Measurements from ENCODE around the gene PSMB3.

The PSMB3 gene

GRCh38 chr17:38741921-38742410 is 10.6 kb upstream of the PSMB3 start:
- no peak for TF ChIP-seq CTCF (IDR thresholded peaks at IDR 0.05)

- no peak for TF ChIP-seq CTCF (IDR thresholded peaks at IDR 0.05)
Observed at GRCh38 chr17:38742411-38743308, 9.9 kb upstream of the PSMB3 start.

DNA sequence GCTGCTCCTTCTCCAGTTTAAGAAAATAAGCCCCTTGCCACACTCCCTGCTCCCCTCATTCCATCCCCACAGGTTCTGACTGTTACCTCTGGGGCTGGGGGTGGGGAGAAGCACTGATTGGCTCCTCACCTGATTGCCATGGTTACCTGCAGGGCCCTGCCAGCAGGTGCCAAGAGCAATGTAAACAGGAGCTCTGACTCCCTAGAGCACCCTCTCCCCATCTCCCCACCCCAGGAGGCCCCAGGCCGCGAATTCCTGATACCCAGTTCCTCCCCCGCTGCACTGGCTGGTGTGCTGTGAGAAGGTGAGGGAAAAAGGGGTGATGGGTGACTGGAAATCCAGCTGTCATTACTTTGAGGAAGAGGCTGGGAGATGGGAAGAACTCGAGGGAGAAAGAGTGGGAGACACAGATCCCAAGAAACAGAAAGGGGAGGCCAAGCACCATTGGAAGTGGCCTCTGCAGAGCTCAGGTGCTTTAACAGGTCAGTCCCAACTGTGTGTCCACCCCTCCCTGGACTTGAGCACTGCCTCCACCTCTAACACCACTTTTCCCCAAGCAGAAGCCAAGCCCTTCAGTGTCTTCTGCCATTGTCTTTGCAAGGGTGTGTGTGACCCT is 8.9 kb upstream of the PSMB3 start:
- no peak for TF ChIP-seq CTCF (IDR thresholded peaks at IDR 0.05)

GRCh38 chr17:38745545-38745944 is 7.0 kb upstream of the PSMB3 start:
- TF ChIP-seq CTCF (IDR thresholded peaks at IDR 0.05): no peak

DNA sequence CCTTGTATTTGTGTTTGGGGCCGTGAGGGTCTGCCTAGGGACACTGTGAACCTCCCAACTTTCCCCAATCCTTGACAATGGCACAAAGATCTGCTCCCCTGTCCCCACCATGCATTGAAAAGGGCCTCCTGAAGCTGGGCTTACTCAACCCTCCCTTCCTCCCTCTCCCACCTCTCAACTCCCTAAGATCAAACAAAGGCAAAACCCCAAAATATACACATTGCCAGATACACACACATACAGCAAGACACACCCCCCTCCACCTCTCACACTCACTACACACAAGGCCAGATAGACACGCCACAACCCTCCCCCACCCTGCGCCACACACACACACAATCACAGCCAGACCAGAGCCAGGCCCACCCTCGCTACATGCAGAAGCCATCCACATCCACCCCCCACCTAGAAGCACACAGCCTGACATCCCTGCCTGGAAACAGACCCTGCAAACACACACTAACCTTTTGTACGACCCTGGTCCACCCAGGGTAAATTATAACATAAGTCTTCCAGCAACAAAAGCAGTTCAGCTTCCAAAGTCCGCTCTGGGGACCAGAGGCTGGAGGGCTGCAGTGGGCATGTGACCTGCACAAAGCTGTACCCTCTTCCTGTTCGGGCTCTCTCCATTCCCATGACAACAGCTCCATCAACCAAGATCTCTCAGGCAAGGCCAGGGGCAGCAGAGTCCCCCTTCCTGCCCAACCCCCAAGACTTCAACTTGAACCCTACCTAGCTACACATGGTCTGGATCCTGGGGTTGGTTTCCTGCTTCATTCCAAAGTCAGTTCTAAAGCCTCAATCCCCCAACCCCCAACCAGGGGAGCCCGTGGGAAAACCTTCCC is 6.3 kb upstream of the PSMB3 start:
- TF ChIP-seq CTCF (IDR thresholded peaks at IDR 0.05): no peak

GRCh38 chr17:38746849-38747462 is 5.6 kb upstream of the PSMB3 start:
- no peak for TF ChIP-seq CTCF (IDR thresholded peaks at IDR 0.05)
